Endothelial cell of umbilical vein (primary cell): ENCODE data around the gene SLC39A3.

ENCODE experiments used
- EZH2 ChIP-seq: IDR thresholded peaks from 2 replicates; pipeline ENCODE4 v1.6.1; 2012; ENCODE audit warnings: borderline replicate concordance, low read depth, mild to moderate bottlenecking, moderate library complexity, low read length, inconsistent platforms; ENCODE audit not compliant: severe bottlenecking
- FOS ChIP-seq: IDR thresholded peaks from 2 replicates; pipeline ENCODE4 v1.6.1; 2011; ENCODE audit warnings: mild to moderate bottlenecking, low read length, moderate library complexity, borderline replicate concordance; ENCODE audit not compliant: insufficient read depth
- GATA2 ChIP-seq: IDR thresholded peaks from 2 replicates; pipeline ENCODE4 v1.7.0; 2011; ENCODE audit warnings: low read depth, mild to moderate bottlenecking, moderate library complexity, mixed read lengths, low read length; ENCODE audit not compliant: insufficient read length, insufficient read depth
- JUN ChIP-seq: IDR thresholded peaks from 2 replicates; pipeline ENCODE4 v1.6.1; 2011; ENCODE audit warnings: borderline replicate concordance, low read depth; ENCODE audit not compliant: insufficient read length, insufficient read depth
- MYC ChIP-seq: IDR thresholded peaks from one replicate; pipeline ENCODE4 v1.6.1; 2011; ENCODE audit warnings: mild to moderate bottlenecking, low read depth, low read length
- POLR2A ChIP-seq: IDR thresholded peaks from 2 replicates; pipeline ENCODE4 v1.6.1; 2012; ENCODE audit warnings: low read depth, mild to moderate bottlenecking, control low read depth, low read length
- POLR2AphosphoS5 ChIP-seq: IDR thresholded peaks from 2 replicates; pipeline ENCODE4 v1.6.1; 2012; ENCODE audit warnings: low read depth, mild to moderate bottlenecking, control low read depth, low read length, moderate library complexity; ENCODE audit not compliant: insufficient read depth
- TF ChIP-seq, protein P1 (sequence below), 2 donors: IDR thresholded peaks; 1 replicate in 1 of 2; 2 replicates in 1 of 2; pipeline ENCODE4 v1.5.1; 2011; ENCODE audit warnings: low read length in 2 of 2, mild to moderate bottlenecking in 2 of 2, moderate library complexity in 2 of 2, control low read depth in 1 of 2, inconsistent platforms in 1 of 2, low read depth in 1 of 2; ENCODE audit not compliant: insufficient read depth in 1 of 2; ENCODE audit errors: extremely low read depth in 1 of 2
- TF ChIP-seq, protein P2 (sequence below): IDR thresholded peaks from 2 replicates; pipeline ENCODE4 v1.6.1; 2011; ENCODE audit not compliant: insufficient read depth, insufficient read length

GRCh38 chr19:2744113-2744512, 4.3 kb upstream of the SLC39A3 start:
- TF ChIP-seq POLR2A: no peak
- TF ChIP-seq, protein P1, sequence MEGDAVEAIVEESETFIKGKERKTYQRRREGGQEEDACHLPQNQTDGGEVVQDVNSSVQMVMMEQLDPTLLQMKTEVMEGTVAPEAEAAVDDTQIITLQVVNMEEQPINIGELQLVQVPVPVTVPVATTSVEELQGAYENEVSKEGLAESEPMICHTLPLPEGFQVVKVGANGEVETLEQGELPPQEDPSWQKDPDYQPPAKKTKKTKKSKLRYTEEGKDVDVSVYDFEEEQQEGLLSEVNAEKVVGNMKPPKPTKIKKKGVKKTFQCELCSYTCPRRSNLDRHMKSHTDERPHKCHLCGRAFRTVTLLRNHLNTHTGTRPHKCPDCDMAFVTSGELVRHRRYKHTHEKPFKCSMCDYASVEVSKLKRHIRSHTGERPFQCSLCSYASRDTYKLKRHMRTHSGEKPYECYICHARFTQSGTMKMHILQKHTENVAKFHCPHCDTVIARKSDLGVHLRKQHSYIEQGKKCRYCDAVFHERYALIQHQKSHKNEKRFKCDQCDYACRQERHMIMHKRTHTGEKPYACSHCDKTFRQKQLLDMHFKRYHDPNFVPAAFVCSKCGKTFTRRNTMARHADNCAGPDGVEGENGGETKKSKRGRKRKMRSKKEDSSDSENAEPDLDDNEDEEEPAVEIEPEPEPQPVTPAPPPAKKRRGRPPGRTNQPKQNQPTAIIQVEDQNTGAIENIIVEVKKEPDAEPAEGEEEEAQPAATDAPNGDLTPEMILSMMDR (IDR thresholded peaks at IDR 0.05; ENCODE audit: extremely low read depth in 1 of 2, insufficient read depth in 1 of 2, low read depth in 1 of 2, low read length in 2 of 2): no peak
- TF ChIP-seq EZH2: no peak
- TF ChIP-seq MYC: no peak
- no peak for TF ChIP-seq POLR2AphosphoS5
- TF ChIP-seq, protein P2, sequence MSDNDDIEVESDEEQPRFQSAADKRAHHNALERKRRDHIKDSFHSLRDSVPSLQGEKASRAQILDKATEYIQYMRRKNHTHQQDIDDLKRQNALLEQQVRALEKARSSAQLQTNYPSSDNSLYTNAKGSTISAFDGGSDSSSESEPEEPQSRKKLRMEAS: no peak
- no peak for TF ChIP-seq JUN
- TF ChIP-seq GATA2: no peak
- no peak for TF ChIP-seq FOS
